ENCODE data around the gene USP48.
"Not testable (repeated sequence)": the region's sequence is repeated elsewhere in the genome, so short reads cannot be mapped to it uniquely, and the experiment has no call there.

USP48 gene

DNA sequence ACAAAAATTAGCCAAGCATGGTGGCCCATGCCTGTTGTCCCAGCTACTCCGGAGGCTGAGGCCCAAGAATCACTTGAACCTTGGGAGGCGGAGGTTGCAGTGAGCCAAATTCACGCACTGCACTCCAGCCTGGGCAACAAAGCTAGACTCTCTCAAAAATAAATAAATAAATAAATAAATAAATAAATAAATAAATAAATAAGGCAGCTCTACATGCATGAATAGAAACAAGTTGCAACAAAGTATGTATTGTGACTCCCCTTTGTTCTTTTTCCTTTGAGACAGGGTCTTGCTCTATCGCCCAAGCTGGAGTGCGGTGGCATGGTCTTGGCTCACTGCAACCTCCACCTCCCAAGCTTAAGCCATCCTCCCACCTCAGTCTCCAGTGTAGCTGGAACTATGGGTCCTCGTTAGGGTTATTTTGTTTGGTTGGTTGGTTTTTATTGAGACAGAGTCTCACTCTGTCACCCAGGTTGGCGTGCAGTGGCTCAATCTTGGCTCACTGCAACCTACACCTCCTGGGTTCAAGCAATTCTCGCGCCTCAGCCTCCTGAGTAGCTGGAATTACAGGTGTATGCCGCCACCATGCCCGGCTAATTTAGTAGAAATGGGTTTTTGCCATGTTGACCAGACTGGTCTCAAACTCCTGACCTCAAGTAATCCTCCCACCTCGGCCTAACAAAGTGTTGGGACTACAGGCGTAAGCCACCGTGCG lies 8.0 kb downstream of the USP48 start:
- FAIRE-seq (no peak), DNase-seq (ENCODE audit: insufficient read length, low spot score) (no peak)
- no peak for TF ChIP-seq POLR2A (IDR thresholded peaks at IDR 0.05; ENCODE audit: low read depth, low read length)

DNA sequence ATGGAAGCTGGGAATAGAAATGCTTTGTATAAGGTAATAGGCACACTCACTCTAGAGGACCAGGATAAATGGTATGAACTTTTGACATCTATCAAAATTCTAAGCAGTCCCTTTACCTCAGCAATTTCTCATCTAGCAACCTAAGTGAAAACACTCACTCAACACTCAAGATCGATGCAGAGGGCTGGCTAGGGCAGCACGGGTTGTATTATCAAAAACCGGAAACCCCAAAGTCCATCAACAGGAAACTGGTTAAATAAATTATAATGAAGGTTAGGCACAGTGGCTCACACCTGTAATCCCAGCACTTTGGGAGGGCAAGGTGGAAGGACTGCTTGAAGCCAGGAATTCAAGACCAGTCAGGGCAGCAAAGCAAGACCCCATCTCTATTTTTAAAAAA lies 9.4 kb downstream of the USP48 start:
- TF ChIP-seq POLR2A (IDR thresholded peaks at IDR 0.05; ENCODE audit: low read depth, low read length) = no peak
- no peak for FAIRE-seq

DNA sequence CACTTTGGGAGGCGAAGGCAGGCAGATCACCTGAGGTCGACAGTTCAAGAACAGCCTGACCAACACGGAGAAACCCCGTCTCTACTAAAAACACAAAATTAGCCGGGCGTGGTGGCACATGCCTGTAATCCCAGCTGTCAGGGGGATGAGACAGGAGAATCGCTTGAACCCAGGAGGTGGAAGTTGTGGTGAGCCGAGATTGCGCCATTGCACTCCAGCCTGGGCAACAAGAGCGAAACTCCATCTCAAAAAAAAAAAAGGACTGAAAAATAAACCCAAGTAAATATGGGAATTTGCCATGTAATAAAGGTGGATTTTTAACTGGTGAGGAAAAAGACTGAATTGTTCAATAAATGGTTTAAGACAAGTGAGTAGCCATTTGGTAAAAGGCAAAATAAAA lies 11.3 kb downstream of the USP48 start:
- DNase-seq (ENCODE audit: insufficient read length, low spot score); FAIRE-seq: not testable (repeated sequence)

More for the DNA sequence above, 9.4 kb downstream of the USP48 start:
- DNase-seq (ENCODE audit: insufficient read length, low spot score) = no peak

DNA sequence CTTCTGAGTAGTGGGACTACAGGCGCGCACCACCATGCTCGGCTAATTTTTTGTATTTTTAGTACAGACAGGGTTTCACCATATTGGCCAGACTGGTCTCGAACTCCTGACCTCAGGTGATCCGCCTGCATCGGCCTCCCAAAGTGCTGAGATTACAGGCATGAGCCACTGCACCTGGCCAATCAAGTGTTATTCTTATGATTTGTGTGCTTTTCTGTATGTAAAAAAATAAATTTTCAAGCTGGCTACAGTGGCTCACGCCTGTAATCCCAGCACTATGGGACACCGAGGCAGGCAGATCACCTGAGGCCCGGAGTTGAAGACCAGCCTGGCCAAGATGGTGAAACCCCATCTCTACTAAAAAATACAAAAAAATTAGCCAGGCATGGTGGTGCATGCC lies 12.3 kb downstream of the USP48 start:
- not testable (repeated sequence) for FAIRE-seq; DNase-seq (ENCODE audit: insufficient read length, low spot score)

DNA sequence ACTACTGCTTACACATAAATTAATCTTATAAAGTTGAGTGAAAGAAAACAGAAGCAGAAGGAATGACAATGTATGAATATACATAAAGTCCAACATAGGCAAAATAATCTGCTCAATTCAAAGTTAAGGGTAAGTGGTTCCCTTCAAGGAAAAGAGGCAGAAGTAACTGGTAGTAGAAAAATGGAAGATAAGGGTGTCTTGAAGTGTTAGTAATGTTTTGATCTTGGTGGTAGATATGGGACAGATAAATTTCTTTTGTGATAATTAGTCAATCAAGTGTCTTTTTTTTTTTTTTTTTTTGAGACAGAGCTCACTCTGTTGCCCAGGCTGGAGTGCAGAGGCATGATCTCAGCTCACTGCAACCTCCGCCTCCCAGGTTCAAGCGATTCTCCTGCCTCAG lies 12.7 kb downstream of the USP48 start:
- DNase-seq (ENCODE audit: insufficient read length, low spot score) (no peak), FAIRE-seq (no peak)
- TF ChIP-seq POLR2A (IDR thresholded peaks at IDR 0.05; ENCODE audit: low read depth, low read length) = no peak

DNA sequence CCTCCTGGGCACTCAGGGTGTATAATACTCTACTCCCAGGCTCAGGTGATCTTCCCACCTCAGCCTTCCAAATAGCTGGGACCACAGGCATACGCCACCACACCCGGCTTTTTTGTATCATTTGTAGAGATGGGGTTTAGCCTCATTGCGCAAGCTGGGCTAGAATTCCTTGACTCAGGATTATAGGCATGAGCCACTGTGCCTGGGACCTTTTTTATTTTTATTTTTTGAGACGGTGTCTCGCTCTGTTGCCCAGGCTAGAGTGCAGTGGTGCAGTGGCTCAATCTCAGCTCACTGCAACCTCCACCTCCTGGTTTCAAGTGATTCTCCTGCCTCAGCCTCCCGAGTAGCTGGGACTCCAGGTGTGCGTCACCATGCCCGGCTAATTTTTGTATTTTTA lies 15.8 kb downstream of the USP48 start:
- FAIRE-seq; DNase-seq (ENCODE audit: insufficient read length, low spot score): not testable (repeated sequence)

DNA sequence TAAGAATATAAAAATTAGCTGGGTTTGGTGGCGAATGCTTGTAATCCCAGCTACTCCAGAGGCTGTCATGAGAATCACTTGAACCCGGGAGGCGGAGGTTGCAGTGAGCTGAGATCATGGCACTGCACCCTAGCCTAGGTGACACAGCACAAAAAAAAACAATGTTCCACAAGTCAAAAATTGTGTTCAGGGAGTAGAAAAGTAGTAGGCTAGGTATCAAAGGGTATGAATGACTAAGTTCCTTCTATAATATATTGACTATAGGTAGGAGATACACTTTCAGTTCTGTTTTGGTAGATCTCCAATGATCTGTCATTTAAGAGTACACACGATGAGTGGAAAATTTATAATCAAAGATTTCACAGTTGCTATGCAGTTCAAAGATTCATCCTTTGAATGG lies 16.7 kb downstream of the USP48 start:
- no peak for TF ChIP-seq POLR2A (IDR thresholded peaks at IDR 0.05; ENCODE audit: low read depth, low read length)
- no peak for DNase-seq (ENCODE audit: insufficient read length, low spot score)
- FAIRE-seq = no peak

DNA sequence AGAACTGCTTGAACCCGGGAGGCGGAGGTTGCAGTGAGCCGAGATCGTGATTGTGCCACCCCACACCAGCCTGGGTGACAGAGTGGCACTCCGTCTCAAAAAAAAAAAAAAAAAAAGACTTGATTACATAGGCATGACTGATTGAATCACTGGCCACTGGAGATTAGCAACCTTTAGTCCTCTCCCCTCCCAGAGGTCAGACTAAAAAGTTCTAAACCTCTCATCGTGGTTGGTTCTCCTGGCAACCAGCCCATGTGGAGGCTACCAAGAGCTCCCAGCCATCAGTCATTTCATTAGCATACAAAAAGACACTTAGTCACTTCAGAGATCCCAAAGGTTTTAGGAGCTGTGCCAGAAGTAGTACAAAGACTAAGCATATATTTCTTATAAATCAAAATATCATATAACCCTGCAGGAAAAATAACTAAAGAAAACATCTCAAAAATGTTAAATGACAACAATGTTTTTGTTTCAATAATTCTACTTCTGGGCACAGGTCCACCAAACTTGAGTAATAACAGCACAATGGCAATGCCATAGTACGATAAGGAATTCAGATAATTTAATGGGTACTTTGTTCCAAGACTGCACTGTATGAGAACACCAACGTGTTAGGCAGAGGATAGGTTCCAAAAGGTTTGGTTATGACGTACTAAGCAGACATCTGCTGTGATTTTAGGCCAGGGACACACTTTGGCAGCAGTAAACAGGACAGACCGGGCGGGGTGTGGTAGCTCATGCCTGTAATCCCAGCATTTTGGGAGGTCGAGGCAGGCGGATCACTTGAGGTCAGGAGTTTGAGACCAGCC lies 18.1 kb downstream of the USP48 start:
- DNase-seq (ENCODE audit: insufficient read length, low spot score) (peak; percentile 53), FAIRE-seq (peak; percentile 90)
- no peak for TF ChIP-seq POLR2A (IDR thresholded peaks at IDR 0.05; ENCODE audit: low read depth, low read length)

DNA sequence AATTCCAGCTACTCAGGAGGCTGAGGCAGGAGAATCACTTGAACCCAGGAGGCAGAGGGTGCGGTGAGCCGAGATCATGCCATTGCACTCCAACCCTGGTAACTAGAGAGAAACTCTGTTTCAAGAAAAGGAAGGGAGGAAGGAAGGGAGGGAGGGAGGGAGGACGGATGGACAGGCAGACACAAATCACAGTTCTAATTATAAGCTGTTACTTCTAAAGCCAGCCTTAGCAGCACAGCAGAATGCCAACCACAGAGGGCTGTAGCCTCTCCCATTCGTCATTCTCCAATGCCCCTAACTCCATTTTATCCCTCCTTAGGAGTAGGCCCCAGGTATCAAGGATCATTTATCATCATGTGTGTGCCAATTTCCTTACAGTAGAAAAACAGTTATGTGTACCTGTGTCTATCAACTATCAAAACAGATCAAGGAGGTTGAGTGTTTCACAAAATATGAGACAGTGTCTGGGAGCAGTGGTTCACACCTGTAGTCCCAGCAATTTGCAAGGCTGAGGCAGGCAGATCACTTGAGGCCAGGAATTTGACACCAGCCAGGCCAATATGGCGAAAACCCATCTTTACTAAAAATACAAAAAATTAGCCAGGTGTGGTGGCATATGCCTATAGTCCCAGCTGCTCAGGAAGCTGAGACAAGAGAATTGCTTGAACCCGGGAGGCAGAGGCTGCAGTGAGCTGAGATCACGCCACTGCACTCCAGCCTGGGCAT lies 19.1 kb downstream of the USP48 start:
- no peak for TF ChIP-seq POLR2A (IDR thresholded peaks at IDR 0.05; ENCODE audit: low read depth, low read length)
- DNase-seq (ENCODE audit: insufficient read length, low spot score) (no peak), FAIRE-seq (no peak)

DNA sequence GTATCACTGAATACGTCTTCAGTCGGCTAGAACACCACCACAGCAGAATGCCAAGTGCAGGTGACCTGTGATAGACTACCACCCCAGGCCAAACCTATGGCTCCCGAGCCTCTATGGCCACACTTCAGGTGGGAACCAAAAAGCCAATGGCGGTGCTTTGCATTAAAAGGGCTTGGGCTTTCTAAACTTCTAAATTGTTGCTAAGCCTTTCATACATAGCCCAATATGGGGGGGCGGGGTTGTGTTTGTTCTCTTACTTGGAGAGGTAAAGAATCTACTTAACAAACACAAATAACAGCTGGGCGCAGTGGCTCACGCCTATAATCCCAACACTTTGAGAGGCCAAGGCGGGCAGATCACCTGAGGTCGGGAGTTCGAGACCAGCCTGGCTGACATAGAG lies 19.7 kb downstream of the USP48 start:
- no peak for TF ChIP-seq POLR2A (IDR thresholded peaks at IDR 0.05; ENCODE audit: low read depth, low read length)
- no peak for DNase-seq (ENCODE audit: insufficient read length, low spot score)
- no peak for FAIRE-seq

DNA sequence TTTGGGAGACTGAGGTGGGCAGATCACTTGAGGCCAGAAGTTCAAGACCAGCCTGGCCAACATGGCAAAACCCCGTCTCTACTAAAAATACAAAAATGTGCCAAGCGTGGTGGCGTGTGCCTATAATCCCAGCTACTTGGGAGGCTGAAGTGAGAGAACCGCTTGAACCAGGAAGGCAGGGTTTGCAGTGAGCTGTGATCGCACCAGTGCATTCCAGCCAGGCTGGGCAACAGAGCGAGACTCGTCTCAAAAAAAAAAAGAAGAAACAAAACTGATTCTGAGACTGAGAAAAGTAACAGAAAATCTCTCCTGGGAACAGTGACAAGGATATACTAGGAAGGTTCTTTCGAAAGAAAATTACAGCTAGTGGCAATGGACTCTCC lies 20.9 kb downstream of the USP48 start:
- TF ChIP-seq POLR2A (IDR thresholded peaks at IDR 0.05; ENCODE audit: low read depth, low read length) = no peak
- no peak for DNase-seq (ENCODE audit: insufficient read length, low spot score)
- FAIRE-seq = no peak

DNA sequence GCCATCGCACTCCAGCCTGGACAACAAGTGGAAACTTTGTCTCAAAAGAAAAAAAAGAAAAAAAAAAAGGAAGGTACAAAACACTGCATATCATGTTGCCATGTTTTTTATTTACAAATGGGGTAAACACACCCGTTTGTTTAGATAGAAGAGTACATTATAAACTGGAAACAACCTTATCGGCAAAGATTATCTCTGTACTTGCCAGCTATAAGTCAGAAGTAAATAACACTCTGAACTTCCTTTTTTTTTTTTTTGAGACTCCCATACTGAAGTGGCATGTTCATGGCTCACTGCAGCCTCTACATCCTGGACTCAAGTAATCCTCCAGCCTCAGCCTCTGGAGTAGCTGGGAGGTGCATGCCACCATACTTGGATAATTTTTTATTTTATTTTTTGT lies 21.9 kb downstream of the USP48 start:
- no peak for DNase-seq (ENCODE audit: insufficient read length, low spot score)
- no peak for FAIRE-seq
- no peak for TF ChIP-seq POLR2A (IDR thresholded peaks at IDR 0.05; ENCODE audit: low read depth, low read length)

DNA sequence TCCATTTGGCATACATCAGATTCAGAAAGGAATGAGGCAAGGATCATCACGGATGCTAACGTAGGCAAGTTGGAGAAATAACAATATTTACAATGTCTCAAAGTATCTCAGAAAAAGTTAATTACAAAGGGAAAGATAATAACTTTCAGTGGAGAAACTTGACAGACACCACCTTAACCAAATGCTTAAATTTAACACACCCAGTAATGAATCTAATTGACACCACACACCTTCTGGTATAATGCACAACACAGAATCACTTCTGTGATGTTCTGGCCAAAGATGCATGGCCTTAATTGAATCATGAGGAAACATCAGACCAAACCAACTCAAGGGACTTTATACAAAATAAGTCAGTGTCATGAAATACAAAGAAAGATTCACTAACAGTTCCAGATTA lies 23.1 kb downstream of the USP48 start:
- no peak for TF ChIP-seq POLR2A (IDR thresholded peaks at IDR 0.05; ENCODE audit: low read depth, low read length)
- FAIRE-seq = no peak
- no peak for DNase-seq (ENCODE audit: insufficient read length, low spot score)

DNA sequence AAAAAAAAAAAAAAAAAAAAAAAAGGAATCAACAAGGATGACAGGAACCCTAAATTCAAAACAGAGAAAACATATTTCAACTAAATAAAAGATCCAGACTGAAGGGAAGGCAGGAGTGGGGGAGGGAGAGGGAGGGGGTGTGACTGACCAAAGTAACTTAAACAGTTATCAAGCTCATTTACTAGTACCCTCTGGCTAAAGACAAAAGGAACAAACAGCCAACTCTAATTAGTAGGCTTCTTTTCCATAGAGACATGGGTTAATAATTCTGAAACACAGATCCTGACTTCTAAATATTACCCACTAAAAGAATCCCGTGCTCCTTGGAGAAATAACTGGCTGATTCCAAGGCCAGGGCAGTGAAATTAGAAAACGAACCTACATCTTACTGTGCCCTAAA lies 23.8 kb downstream of the USP48 start:
- no peak for FAIRE-seq
- no peak for DNase-seq (ENCODE audit: insufficient read length, low spot score)
- no peak for TF ChIP-seq POLR2A (IDR thresholded peaks at IDR 0.05; ENCODE audit: low read depth, low read length)

DNA sequence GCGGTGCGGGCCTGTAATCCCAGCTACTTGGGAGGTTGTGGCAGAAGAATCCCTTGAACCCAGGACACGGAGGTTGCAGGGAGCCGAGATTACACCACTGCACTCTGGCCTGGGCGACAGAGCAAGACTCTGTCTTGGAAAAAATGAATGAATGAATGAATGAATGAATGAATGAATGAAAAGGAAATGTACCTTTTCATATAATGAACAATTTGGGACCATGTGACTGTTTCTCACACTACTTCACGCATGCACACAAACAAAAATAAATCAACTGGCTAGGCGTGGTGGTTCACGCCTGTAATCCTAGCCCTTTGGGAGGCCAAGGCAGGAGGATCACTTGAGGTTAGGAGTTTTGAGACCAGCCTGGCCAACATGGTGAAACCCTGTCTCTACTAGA lies 24.3 kb downstream of the USP48 start:
- DNase-seq (ENCODE audit: insufficient read length, low spot score) = no peak
- no peak for FAIRE-seq
- no peak for TF ChIP-seq POLR2A (IDR thresholded peaks at IDR 0.05; ENCODE audit: low read depth, low read length)

Measured in H54 (cell line).